Measurements from ENCODE around the gene SLC16A4. TPM values are rescaled to one million over a fixed set of nuclear protein-coding genes. Genes with fewer than 3 reads are reported as not detected.
"Not testable (repeated sequence)": the region's sequence is repeated elsewhere in the genome, so short reads cannot be mapped to it uniquely, and the experiment has no call there.

Gene SLC16A4
- total RNA-seq (2014; rRNA removed), result 0.22 and 0.29 TPM in 2 replicates
- percentile 25 among the genes with signal in this experiment for Bru-seq, nascent RNA
- BruChase-seq, experiment 1, labeled RNA remaining after a 6-hour chase, result percentile 42 among the genes with signal in this experiment
- BruChase-seq, experiment 2, labeled RNA remaining after a 2-hour chase, result percentile 51 among the genes with signal in this experiment
- long read RNA-seq, partial matches to known transcripts, result 0 of 4 reads
- long read RNA-seq, other reads (novel, unspliced or antisense), result 4 of 4 reads

DNA sequence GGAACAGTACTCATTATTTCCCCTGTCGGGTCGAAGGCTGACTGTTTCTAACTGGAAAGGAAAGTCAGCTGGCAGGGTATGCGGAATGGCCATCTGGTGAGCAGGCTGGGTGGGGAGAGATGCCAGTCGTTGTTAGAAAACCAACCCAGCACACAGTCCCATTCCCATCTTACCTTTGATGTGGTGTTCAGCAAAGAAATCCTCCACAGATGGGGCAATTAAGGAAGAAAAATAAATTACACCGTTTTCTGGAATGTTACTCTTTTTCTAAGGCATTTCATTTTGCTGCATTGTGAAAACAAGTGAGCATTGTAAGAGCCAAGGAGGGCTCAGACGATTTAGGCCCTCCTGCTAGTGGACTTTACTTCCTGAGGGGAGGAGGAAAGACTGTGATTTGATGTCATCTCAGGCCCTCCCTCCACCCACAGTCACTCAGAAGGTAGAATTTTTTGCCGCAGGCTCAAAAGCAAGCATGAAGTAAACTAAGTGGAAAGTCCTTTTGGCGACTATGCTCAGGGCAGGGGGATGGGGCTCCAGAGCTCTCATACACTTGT is at the start of gene SLC16A4:
Gene SLC16A4 (minus strand): TSS at position 335 of the 554 bp plus-strand sequence. CDS start 1,703 bp downstream, outside the sequence.
- Histone ChIP-seq H3K36me3 (ENCODE audit: low read depth, low read length) (no peaks in the 10 kb centered on the region), H3K9me2 (replicated peaks; ENCODE audit: low read length) (no peaks in the 10 kb centered on the region), H3K27me3 (ENCODE audit: low read length) (no peaks in the 10 kb centered on the region), H3F3A (ENCODE audit: low read length, unreplicated experiment) (peaks cover 10% of the 10 kb centered on the region), H3K9me3 (ENCODE audit: low read length) (no peaks in the 10 kb centered on the region), H3K79me2 (ENCODE audit: low read length) (no peaks in the 10 kb centered on the region), H3K4me3 (ENCODE audit: low read length) (no peak within 1 kb of the TSS), H3K4me2 (ENCODE audit: low read length) (no peak within 1 kb of the TSS), H2AFZ (ENCODE audit: low read length) (no peak within 1 kb of the TSS), H4K20me1 (ENCODE audit: low read length) (no peaks in the 10 kb centered on the region), H3K4me1 (ENCODE audit: insufficient read depth, low read length) (peaks cover 26% of the 10 kb centered on the region), H3K9ac (ENCODE audit: low read length) (no peak within 1 kb of the TSS), H3K27ac (ENCODE audit: low read length) (no peak within 1 kb of the TSS)
- ATAC-seq (no peak), DNase-seq (no peak)
- BruUV-seq (replicated peaks), result no TSS peak
- POLR2A ChIA-PET (ENCODE audit: unreplicated experiment), result no interaction called here
- intact Hi-C loops (cut with micrococcal nuclease), result loop anchor here (5.0 kb wide), 2 partner anchors 33 to 53 kb away; partner anchors contain the start of gene RBM15
- TF ChIP-seq, protein P1, sequence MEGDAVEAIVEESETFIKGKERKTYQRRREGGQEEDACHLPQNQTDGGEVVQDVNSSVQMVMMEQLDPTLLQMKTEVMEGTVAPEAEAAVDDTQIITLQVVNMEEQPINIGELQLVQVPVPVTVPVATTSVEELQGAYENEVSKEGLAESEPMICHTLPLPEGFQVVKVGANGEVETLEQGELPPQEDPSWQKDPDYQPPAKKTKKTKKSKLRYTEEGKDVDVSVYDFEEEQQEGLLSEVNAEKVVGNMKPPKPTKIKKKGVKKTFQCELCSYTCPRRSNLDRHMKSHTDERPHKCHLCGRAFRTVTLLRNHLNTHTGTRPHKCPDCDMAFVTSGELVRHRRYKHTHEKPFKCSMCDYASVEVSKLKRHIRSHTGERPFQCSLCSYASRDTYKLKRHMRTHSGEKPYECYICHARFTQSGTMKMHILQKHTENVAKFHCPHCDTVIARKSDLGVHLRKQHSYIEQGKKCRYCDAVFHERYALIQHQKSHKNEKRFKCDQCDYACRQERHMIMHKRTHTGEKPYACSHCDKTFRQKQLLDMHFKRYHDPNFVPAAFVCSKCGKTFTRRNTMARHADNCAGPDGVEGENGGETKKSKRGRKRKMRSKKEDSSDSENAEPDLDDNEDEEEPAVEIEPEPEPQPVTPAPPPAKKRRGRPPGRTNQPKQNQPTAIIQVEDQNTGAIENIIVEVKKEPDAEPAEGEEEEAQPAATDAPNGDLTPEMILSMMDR (conservative IDR thresholded peaks at IDR 0.05; ENCODE audit: low read depth, low read length), result no peak
- TF ChIP-seq EZH2phosphoT487 (IDR thresholded peaks at IDR 0.05; ENCODE audit: borderline replicate concordance, low read length) (no peak), EZH2 (IDR thresholded peaks at IDR 0.05; ENCODE audit: low read length, unreplicated experiment) (no peak)
- CTCF ChIA-PET, result no interaction called here

DNA sequence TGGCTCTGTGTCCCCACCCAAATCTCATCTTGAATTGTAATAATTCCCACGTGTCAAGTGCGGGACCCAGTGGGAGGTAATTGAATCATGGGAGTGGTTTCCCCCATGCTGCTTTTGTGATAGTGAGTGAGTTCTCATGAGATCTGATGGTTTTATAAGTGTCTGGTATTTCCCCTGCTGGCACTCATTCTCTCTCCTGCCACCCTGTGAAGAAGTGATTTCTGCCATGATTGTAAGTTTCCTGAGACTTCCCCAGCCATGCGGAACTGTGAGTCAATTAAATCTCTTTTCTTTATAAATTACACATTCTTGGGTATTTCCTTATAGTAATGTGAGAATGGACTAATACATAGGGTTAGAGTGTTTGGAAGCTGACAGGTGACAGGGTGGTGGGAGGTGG is 49.0 kb upstream of the SLC16A4 start:
- H3K79me2 ChIP-seq (ENCODE audit: low read length); DNase-seq; BruUV-seq (replicated peaks); H4K20me1 ChIP-seq (ENCODE audit: low read length); H2AFZ ChIP-seq (ENCODE audit: low read length); H3K4me1 ChIP-seq (ENCODE audit: insufficient read depth, low read length); H3K4me2 ChIP-seq (ENCODE audit: low read length); H3K36me3 ChIP-seq (ENCODE audit: low read depth, low read length); ATAC-seq; H3K9me3 ChIP-seq (ENCODE audit: low read length); intact Hi-C loops (cut with micrococcal nuclease); H3K27ac ChIP-seq (ENCODE audit: low read length); H3F3A ChIP-seq (ENCODE audit: low read length, unreplicated experiment); H3K9me2 ChIP-seq (replicated peaks; ENCODE audit: low read length); H3K9ac ChIP-seq (ENCODE audit: low read length); H3K27me3 ChIP-seq (ENCODE audit: low read length); H3K4me3 ChIP-seq (ENCODE audit: low read length); CTCF ChIA-PET: not testable (repeated sequence)
- POLR2A ChIA-PET (ENCODE audit: unreplicated experiment), result interaction anchor here (0.6 kb wide), 1 partner anchor 32 kb away, joined by 3 read pairs; no protein-coding TSS in a partner anchor

DNA sequence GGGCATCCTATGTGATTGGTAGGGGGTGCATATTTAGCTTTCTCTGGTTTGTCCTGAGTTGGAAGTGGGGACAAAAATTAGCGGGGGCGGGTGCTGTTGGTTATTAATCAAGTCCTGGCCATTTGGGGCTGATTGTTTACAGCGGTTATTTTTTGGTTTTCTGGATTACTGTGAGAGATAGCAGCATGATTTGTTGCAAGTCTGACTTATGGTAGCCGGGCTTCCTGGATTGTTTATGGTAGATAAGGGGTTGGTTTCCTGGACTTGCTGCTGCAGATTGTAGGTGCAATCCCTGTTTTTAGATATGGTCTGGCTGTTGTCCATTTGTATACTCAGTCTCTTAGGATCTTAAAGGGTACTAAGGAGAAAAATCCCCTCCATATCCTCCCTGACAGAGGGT is 48.1 kb upstream of the SLC16A4 start:
- Histone ChIP-seq H3K4me3 (ENCODE audit: low read length) (no peak overlapping the region), H3K36me3 (ENCODE audit: low read depth, low read length) (no peaks in the 10 kb centered on the region), H3K9me3 (ENCODE audit: low read length) (no peaks in the 10 kb centered on the region), H3F3A (ENCODE audit: low read length, unreplicated experiment) (no peaks in the 10 kb centered on the region), H2AFZ (ENCODE audit: low read length) (no peak overlapping the region), H3K4me2 (ENCODE audit: low read length) (no peak overlapping the region), H3K79me2 (ENCODE audit: low read length) (no peaks in the 10 kb centered on the region), H3K27ac (ENCODE audit: low read length) (no peak overlapping the region), H4K20me1 (ENCODE audit: low read length) (no peaks in the 10 kb centered on the region), H3K4me1 (ENCODE audit: insufficient read depth, low read length) (no peaks in the 10 kb centered on the region), H3K9ac (ENCODE audit: low read length) (no peak overlapping the region), H3K27me3 (ENCODE audit: low read length) (0 out of 2 replicates have a peak, but pooled peaks cover 2% of the 10 kb centered on the region), H3K9me2 (replicated peaks; ENCODE audit: low read length) (no peaks in the 10 kb centered on the region)
- intact Hi-C loops (cut with micrococcal nuclease), result no loop called here
- no TSS peak for BruUV-seq (replicated peaks)
- ChIA-PET POLR2A (ENCODE audit: unreplicated experiment) (no interaction called here), CTCF (no interaction called here)
- no peak for DNase-seq
- no peak for TF ChIP-seq EZH2 (IDR thresholded peaks at IDR 0.05; ENCODE audit: low read length, unreplicated experiment)
- no peak for TF ChIP-seq EZH2phosphoT487 (IDR thresholded peaks at IDR 0.05; ENCODE audit: borderline replicate concordance, low read length)
- TF ChIP-seq, protein P1 (conservative IDR thresholded peaks at IDR 0.05; ENCODE audit: low read depth, low read length), result no peak
- ATAC-seq, result no peak

DNA sequence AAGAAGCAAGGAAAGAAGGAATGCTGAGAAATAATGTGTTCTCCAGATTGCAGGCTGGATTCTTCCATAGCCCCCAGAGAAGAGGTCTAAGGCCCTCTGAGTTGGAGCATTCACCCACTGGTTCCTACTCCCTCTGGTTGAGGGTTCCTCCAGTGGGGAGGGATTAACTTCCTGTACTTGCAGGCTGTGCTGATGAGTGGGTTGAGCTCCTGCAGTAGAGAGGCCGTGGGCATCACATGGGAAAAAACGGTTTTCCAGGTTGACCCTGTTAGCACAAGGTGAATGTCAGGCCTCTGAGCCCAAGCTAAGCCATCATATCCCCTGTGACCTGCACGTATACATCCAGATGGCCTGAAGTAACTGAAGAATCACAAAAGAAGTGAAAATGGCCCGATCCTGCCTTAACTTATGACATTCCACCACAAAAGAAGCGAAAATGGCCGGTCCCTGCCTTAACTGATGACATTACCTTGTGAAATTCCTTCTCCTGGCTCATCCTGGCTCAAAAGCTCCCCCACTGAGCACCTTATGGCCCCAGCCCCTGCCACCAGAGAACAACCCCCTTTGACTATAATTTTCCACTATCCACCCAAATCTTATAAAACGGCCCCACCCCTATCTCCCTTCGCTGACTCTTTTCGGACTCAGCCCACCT is 46.9 kb upstream of the SLC16A4 start:
- BruUV-seq (replicated peaks); H3K36me3 ChIP-seq (ENCODE audit: low read depth, low read length); H3K9me2 ChIP-seq (replicated peaks; ENCODE audit: low read length); H3K27ac ChIP-seq (ENCODE audit: low read length); H3K9me3 ChIP-seq (ENCODE audit: low read length); H3K4me1 ChIP-seq (ENCODE audit: insufficient read depth, low read length); H3F3A ChIP-seq (ENCODE audit: low read length, unreplicated experiment); H3K9ac ChIP-seq (ENCODE audit: low read length); H3K4me3 ChIP-seq (ENCODE audit: low read length); H3K79me2 ChIP-seq (ENCODE audit: low read length); H4K20me1 ChIP-seq (ENCODE audit: low read length); DNase-seq; CTCF ChIA-PET; H3K4me2 ChIP-seq (ENCODE audit: low read length); ATAC-seq; intact Hi-C loops (cut with micrococcal nuclease); POLR2A ChIA-PET (ENCODE audit: unreplicated experiment); H2AFZ ChIP-seq (ENCODE audit: low read length); H3K27me3 ChIP-seq (ENCODE audit: low read length): not testable (repeated sequence)

Data from PC-3 (cell line).